Activated effector memory CD4-positive, alpha-beta T cell treated with anti-CD3 and anti-CD28 coated beads, Interleukin-2, amount 50 U/mL, for 16 hours (primary cell): Measurements from ENCODE around the gene CASQ2.

Experiments used
- DNase-seq: peaks from one replicate; pipeline ENCODE4 v3.0.0-alpha.2; 2020

Gene CASQ2

DNA sequence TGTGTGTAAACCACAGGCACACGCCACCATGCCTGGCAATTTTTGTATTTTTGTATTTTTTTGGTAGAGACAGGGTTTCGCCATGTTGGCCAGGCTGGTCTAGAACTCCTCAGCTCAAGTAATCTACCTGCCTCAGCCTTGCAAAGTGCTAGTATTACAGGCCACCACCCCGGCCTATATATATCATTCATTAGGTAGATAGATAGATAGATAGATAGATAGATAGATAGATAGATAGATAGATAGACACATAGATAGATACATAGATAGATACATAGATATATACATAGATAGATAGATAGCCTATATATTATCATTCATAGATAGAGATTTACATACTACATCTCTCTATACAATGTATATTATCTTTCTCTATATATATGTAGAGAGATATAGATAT, 80.8 kb downstream of the CASQ2 start:
- DNase-seq, result no peak

DNA sequence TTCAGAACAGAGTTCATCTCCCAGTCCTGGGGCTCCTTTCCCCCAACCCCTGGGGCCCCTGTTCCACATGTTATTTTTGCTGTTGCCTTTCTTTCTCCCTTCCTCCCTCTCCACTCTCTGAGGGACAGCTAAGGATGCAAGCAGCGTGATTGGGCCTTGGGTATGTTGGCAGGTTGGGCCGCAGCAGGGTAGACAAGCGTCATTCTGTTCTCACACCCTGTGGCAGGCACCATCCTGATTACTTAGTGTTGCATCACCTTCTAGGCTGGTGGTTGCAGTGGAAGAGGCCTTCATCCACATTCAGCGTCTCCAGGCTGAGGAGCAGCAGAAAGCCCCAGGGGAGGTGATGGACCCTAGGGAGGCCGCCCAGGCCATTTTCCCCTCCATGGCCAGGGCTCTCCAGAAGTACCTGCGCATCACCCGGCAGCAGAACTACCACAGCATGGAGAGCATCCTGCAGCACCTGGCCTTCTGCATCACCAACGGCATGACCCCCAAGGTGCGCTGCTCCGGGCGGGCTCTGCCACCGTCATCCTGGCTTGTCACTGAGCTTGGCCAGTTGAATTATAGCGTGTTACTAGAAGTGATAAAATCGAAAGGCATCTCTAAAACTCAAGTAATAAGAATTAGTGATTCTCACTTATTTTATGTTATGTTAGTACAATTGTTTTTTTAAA, 83.3 kb downstream of the CASQ2 start:
- DNase-seq, result no peak

- DNase-seq, result no peak
These were observed 85.7 kb downstream of the CASQ2 start for GRCh38 chr1:115682792-115683191.

DNA sequence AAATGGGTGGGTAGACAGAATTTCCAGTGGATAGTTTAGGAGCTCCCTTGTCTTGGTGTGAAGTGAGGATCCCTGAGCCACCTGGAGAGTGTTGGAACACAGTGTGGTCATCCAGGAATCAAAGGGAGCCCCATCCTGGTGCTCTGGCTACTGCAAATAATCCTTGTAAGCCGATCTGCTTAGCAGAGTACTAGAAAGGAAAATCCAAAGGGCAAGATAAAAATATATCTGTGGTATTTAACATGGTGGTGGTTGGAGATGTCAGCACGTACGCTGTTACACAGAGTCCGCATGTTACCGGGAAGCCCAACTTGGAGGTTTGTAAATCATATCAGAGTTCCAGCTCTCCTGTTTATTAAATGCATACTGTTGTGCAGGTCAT, 87.8 kb downstream of the CASQ2 start:
- no peak for DNase-seq

DNA sequence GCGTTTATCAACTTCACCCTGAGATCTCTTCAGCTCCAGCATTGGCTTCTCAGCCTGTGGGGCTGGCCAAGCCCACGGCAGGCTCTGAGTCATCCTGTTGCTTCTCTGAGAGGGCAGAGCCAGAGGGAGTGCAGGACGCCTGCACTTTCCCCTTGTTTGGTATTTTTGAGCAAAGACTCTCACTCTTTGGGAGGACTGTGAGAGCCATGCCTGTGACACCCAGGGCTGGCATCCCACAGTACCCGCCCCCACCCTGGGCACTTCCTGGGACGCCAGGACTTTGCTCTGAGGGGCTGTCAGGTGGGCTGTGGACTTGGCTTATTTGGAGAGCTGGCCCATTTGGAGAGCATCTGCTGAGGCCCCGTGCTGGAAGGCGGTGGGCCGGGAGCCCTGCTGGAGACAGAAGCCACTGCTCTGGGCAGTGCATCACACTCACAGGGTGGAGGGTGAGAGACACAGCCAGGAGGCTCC, 89.3 kb downstream of the CASQ2 start:
- DNase-seq, result no peak

DNA sequence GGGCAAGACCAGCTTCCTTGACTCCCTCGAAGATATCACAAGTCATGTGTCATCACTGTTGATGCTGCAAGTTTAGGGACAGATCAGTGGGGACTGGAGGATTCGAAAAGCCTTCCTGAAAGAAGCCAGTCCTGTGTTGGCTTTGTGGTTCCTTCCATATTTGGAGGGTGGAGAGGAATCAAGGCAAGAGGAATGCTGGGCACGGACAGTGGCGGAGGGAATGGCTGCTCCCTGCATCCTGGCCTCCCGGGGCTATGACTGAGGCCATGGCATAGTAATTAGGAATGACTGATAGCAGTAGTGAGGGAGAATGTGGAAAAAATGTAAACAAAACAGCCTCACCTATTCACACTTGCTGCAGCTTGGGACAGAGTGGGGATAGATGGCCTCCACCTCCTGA, 90.4 kb downstream of the CASQ2 start:
- DNase-seq, result no peak

DNA sequence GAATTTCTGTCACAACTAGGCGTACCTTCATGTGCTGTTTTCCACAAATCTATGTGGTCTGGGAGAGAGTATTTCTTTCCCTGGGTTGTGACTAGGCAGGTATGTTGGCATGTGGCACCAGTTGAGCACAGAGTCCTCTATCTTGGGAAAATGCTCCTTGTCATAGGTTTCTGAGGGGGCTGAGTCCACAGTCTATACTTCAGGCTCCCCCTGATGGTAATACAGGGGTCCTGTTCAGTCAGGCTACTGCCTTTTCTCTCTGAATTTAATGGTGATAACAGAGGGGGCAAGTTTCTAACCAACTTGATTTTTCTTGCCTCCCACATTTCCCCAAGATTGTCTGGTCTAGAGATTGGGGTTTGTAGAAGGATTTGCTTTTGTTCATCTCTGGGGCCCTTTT, 90.9 kb downstream of the CASQ2 start:
- no peak for DNase-seq

DNA sequence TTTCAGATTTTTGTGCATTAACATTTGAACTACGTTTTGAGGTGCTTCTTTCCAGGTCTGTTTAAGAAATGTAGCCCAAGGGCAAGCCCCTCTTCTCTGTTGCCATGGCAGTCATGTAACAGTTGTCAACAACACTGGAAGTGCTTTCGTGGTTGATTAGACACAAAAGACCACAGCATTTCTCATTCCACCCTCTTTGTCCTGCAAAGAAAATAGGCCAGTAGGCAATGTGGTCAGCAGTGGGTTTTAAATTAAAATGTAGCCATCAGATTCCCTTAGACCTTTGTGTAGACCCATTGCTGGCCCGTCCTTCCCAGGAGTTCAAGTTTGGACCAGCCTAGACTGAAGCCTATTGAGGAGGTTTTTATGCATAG, 91.3 kb downstream of the CASQ2 start:
- no peak for DNase-seq

DNA sequence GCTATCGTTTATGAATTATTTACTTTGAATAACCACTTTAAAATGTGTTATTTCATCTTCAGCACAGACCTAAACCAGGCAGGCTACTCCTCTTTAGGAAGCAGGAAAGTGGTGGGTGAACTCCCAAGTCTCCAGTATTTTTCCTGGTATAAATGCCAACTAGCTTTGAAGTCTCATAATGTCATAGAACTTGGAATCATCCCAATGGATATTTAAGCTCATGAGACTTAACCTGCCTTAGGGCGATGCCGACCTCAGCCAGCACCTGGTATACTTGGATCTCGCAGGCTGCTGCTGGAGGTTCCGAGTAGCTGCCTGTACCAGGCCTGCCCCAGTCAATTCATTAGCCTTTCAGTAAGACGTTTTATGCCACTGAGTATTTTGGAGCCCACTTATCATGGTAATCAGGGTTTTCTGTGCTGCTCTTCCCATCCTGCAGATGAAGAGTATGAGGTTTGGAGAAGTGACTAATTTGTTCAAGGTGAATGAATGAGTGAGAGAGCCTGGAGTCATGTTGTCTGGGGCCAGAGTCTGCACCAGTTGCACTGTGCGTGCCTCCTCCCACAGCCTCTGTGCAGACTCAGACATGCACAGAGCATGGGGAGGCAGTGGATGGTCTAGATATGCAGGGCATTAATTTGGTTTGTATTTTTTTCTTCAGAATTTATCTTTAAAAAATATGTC, 91.9 kb downstream of the CASQ2 start:
- no peak for DNase-seq

DNA sequence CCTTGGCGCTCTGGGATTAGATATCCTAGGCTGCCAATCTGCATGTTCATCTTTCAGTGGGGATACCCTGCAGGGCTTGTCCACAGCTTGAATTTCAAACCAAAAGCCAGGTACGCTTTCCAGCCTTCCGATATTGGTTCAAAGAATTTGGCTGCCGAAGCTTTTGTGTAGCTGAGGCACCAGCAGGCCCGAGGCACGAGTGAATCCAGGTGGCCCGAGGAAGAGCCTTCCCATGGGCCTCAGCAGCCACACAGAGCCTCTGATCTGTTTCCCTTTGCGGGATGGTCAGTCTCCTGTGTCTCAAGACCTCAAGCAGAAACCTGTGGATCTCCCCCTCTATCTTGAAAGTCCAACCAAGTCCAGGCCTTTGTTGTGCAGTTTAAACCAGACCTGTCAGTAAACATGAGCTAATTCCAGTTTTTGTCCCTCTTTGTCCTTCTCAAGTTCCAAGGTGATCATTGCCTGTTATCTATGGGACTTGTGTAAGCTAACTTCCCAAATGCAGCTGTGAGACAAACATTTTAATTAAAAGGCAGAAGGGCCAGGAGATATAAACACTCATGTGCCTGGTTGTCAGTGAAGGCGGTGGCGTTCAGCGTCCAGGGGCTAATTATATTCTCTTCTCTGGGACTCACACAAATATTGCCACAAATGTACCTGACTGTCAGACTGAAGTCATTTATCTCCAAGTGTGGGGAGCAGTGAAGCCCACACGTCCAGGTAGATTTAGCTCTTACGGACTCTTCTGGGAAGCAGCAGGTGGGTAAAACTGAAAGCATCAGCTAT, 96.1 kb downstream of the CASQ2 start:
- DNase-seq, result no peak

GRCh38 chr1:115671176-115671934, 97.2 kb downstream of the CASQ2 start:
- DNase-seq, result no peak

- no peak for DNase-seq
These were observed 97.9 kb downstream of the CASQ2 start for GRCh38 chr1:115670476-115671175.

GRCh38 chr1:115669886-115670285, 98.6 kb downstream of the CASQ2 start:
- no peak for DNase-seq

- no peak for DNase-seq
These were observed 99.4 kb downstream of the CASQ2 start for GRCh38 chr1:115669002-115669673.

GRCh38 chr1:115668579-115668978, 99.9 kb downstream of the CASQ2 start:
- no peak for DNase-seq

DNA sequence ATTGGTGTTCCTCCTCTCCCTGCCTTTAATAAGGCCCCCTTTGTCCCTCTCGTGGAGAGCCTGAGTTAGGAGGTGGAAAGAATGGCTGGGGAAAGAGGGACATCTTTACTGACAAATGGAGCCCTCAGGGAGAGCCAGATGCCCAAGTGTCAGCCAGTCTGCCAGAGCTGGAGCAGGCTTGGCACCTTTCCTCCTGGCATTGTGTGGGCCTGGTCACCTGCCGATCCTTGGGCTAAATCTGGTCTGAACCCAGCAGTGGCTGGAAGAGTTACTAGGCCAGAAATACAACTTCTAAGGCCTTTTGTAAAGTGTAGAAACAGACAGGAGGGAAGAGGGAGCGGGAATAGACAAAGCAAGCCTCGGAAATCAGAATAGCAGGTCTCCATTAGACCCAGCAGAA, 101.8 kb downstream of the CASQ2 start:
- DNase-seq, result no peak

- no peak for DNase-seq
These were observed 102.3 kb downstream of the CASQ2 start for GRCh38 chr1:115666206-115666605.

GRCh38 chr1:115665319-115666096, 103.0 kb downstream of the CASQ2 start:
- DNase-seq, result no peak

DNA sequence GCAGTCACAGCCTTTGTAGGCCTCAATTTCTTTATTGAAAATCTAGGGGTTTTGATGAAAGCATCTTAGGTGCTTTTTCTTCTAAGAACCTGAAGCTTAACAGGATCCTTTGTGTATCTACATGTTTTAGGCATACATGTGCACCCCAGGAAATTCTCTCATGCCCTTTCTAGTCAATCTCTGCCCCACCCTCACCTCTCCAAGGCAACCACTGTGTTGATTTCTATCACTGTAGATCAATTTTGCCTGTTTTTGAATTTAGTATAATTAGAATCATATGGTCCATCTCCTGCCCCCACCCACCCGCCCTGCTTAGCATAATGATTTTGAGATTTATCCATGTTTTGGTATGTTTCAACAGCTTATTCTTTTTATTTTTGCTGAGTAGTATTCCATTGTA, 107.4 kb downstream of the CASQ2 start:
- no peak for DNase-seq

- no peak for DNase-seq
These were observed 108.4 kb downstream of the CASQ2 start for GRCh38 chr1:115660151-115660550.

DNA sequence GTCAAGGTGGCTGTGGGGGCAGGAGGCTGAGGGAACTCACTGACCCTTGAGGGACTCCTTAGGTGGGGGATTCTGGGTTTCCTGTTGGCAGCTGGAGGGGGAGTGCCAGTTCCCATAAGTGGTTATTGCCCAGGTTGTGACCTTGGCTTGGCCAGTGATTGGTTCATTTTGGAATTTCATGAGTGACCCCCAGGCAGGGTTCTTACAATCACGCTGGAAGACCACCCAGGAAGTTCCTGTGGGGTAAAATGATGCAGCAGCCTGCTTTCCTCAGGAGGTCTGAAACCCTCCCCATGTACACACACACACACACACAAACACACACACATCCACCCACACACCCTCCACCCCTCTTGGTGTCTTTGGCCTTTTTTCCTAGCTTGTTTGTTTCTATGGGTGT, 109.9 kb downstream of the CASQ2 start:
- DNase-seq, result no peak
